GM19351 (cell line): ENCODE data around the gene TIPRL.

ENCODE experiments used
- ATAC-seq: cut with Tn5 transposase; IDR thresholded peaks from one replicate; pipeline ENCODE4 v1.9.1; 2021; ENCODE audit warnings: mild to moderate bottlenecking, moderate library complexity; ENCODE audit not compliant: unreplicated experiment

TIPRL gene

DNA sequence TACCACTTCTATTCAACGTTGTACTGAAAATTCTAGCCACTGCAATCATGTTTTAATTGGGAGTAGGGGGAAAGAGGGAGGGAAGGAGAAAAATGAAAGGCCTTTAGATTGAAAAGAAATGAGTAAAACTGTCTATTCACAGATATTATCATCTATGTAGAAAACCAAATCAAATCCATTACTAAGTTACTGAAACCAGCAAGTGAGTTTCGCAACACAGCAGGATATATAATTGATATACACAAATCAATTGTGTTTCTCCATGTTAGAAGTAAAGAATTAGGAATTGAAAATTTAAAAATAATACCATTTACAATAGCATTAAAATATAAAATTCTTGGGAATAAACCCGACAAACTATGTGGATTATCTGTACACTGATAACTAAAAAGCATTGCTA is 66.3 kb downstream of the TIPRL start:
- ATAC-seq, result no peak

DNA sequence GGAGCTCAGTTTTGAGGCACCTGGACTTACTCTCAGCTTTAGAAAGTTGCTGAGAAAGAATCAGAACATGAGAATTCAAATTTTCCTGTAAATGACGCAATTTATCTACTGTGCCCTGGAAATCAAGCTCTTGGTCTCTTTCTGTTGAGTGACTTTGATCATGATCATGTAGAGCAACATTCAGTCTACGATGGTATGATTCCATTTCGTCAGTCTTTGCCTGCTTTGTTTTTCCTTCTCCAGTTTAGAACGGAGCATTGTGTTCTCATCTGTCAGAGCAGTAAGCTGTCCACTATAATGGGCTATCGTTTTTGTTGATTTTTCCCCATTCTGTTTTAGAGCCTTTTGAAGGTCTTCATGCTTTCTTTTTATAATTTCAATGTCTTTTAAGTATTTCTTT is 67.7 kb downstream of the TIPRL start:
- ATAC-seq, result no peak
